Fibroblast of lung (primary cell): ENCODE data around the gene FAM162A. TPM values are rescaled to one million over a fixed set of nuclear protein-coding genes. Genes with fewer than 3 reads are reported as not detected.

Source experiments
- DNase-seq, 2 donors: peaks; one replicate each; pipeline versions ENCODE4 v3.0.0 to v3.0.0-alpha.2; 2010; ENCODE audit warnings: low read depth in 2 of 2
- H2AFZ ChIP-seq: 2 replicates; pipeline ENCODE4 v1.5.1; 2012; ENCODE audit warnings: low read length, control low read depth, inconsistent platforms
- H3K27ac ChIP-seq: 2 replicates; pipeline ENCODE4 v1.5.1; 2011; ENCODE audit warnings: low read length, control low read depth; ENCODE audit not compliant: insufficient read depth
- H3K27me3 ChIP-seq: 2 replicates; pipeline ENCODE4 v1.5.1; 2011; ENCODE audit warnings: mild to moderate bottlenecking, low read length; ENCODE audit not compliant: control insufficient read depth, insufficient read depth
- H3K36me3 ChIP-seq: 2 replicates; pipeline ENCODE4 v1.5.1; 2011; ENCODE audit warnings: low read length; ENCODE audit not compliant: control insufficient read depth, insufficient read depth
- H3K4me1 ChIP-seq: 2 replicates; pipeline ENCODE4 v1.5.1; 2011; ENCODE audit warnings: low read length; ENCODE audit not compliant: control insufficient read depth, insufficient read depth; ENCODE audit errors: extremely low read depth
- H3K4me2 ChIP-seq: 2 replicates; pipeline ENCODE4 v1.5.1; 2011; ENCODE audit warnings: low read length, control low read depth; ENCODE audit not compliant: insufficient read depth; ENCODE audit errors: extremely low read depth
- H3K4me3 ChIP-seq, 4 experiments: fragments of 200-600 bp in 1 of 4; sonication (generic) in 1 of 4; replicated peaks in 1 of 4; 2 replicates each; pipeline ENCODE4 v1.5.1; 2011 to 2016; ENCODE audit warnings: low read length in 4 of 4, low read depth in 3 of 4, mild to moderate bottlenecking in 3 of 4, control low read depth in 2 of 4, inconsistent platforms in 1 of 4, mixed read lengths in 1 of 4; ENCODE audit not compliant: insufficient read depth in 1 of 4; ENCODE audit errors: control extremely low read depth in 1 of 4
- H3K79me2 ChIP-seq: 2 replicates; pipeline ENCODE4 v1.5.1; 2012; ENCODE audit warnings: mild to moderate bottlenecking, low read length, inconsistent platforms; ENCODE audit not compliant: control insufficient read depth, insufficient read depth
- H3K9ac ChIP-seq: 2 replicates; pipeline ENCODE4 v1.5.1; 2011; ENCODE audit warnings: mild to moderate bottlenecking, low read length, control low read depth; ENCODE audit not compliant: insufficient read depth
- H3K9me3 ChIP-seq: 2 replicates; pipeline ENCODE4 v1.5.1; 2012; ENCODE audit warnings: low read depth, low read length; ENCODE audit not compliant: control insufficient read depth, insufficient read depth
- H4K20me1 ChIP-seq: 2 replicates; pipeline ENCODE4 v1.5.1; 2011; ENCODE audit warnings: low read length; ENCODE audit not compliant: control insufficient read depth, insufficient read depth; ENCODE audit errors: extremely low read depth
- CTCF ChIP-seq, 2 donors: IDR thresholded peaks in 1 of 2; conservative IDR thresholded peaks in 1 of 2; 1 replicate in 1 of 2; 2 replicates in 1 of 2; pipeline ENCODE4 v1.5.1; 2011 to 2012; ENCODE audit warnings: low read length in 2 of 2, control low read depth in 1 of 2, inconsistent platforms in 1 of 2, low read depth in 1 of 2, mild to moderate bottlenecking in 1 of 2
- EZH2 ChIP-seq: IDR thresholded peaks from 2 replicates; pipeline ENCODE4 v1.5.1; 2012; ENCODE audit warnings: low read length, control low read depth, mild to moderate bottlenecking; ENCODE audit errors: missing control alignments
- polyA plus RNA-seq, 2 donors: library from polyadenylated mRNA; depleted of rRNA in 1 of 2; stranded (reverse) in 1 of 2; unstranded in 1 of 2; fragments of >200 nt; gene quantifications; 2 replicates each; pipeline ENCODE4 v1.2.1, GENCODE V29; 2011 to 2012; ENCODE audit warnings: missing spikeins in 1 of 2
- total RNA-seq: library from RNA; depleted of rRNA; stranded (reverse); fragments of >200 nt; gene quantifications from 2 replicates; pipeline ENCODE4 v1.2.1, GENCODE V29; 2014

The FAM162A gene
- total and polyA plus RNA-seq, 2 donors (not counting 1 experiment from before 2014, with no cell fraction given), result 16.7 to 47.6 TPM

GRCh38 chr3:122421101-122421500, 37.1 kb downstream of the FAM162A start:
- Histone ChIP-seq H2AFZ (no peak overlapping the region), H3K27me3 (no peaks in the 10 kb centered on the region), H3K36me3 (peaks cover 8% of the 10 kb centered on the region), H3K9me3 (no peaks in the 10 kb centered on the region), H3K79me2 (peaks cover 14% of the 10 kb centered on the region), H3K9ac (no peak overlapping the region), H3K4me3 (no peak overlapping the region), H3K4me1 (no peaks in the 10 kb centered on the region), H3K4me2 (no peak overlapping the region), H3K27ac (no peak overlapping the region), H4K20me1 (no peaks in the 10 kb centered on the region)
- TF ChIP-seq EZH2, result no peak
- TF ChIP-seq CTCF (conservative IDR thresholded peaks at IDR 0.05 in 1 of 2, IDR thresholded peaks at IDR 0.05 in 1 of 2; ENCODE audit: low read depth in 1 of 2, low read length in 2 of 2), result no peak
- DNase-seq, result no peak

GRCh38 chr3:122421836-122422235, 37.9 kb downstream of the FAM162A start:
- H4K20me1 ChIP-seq, result no peaks in the 10 kb centered on the region
- DNase-seq, result no peak
- no peaks in the 10 kb centered on the region for H3K4me1 ChIP-seq
- no peak overlapping the region for H3K9ac ChIP-seq
- H3K27me3 ChIP-seq, result no peaks in the 10 kb centered on the region
- no peaks in the 10 kb centered on the region for H3K9me3 ChIP-seq
- H3K27ac ChIP-seq, result no peak overlapping the region
- no peak overlapping the region for H3K4me2 ChIP-seq
- H3K4me3 ChIP-seq, result no peak overlapping the region
- H2AFZ ChIP-seq, result no peak overlapping the region
- peaks cover 9% of the 10 kb centered on the region for H3K36me3 ChIP-seq
- no peak for TF ChIP-seq CTCF (conservative IDR thresholded peaks at IDR 0.05 in 1 of 2, IDR thresholded peaks at IDR 0.05 in 1 of 2; ENCODE audit: low read depth in 1 of 2, low read length in 2 of 2)
- no peak for TF ChIP-seq EZH2
- peaks cover 10% of the 10 kb centered on the region for H3K79me2 ChIP-seq

- Histone ChIP-seq H3K27me3 (no peaks in the 10 kb centered on the region), H2AFZ (no peak overlapping the region), H3K4me2 (no peak overlapping the region), H3K27ac (no peak overlapping the region), H3K4me3 (no peak overlapping the region), H3K79me2 (no peaks in the 10 kb centered on the region), H4K20me1 (peaks cover 3% of the 10 kb centered on the region), H3K4me1 (no peaks in the 10 kb centered on the region), H3K9ac (no peak overlapping the region), H3K9me3 (no peaks in the 10 kb centered on the region), H3K36me3 (peaks cover 10% of the 10 kb centered on the region)
- DNase-seq, result peak in 1 of 2 donors; percentile 32
- TF ChIP-seq EZH2 (no peak), CTCF (conservative IDR thresholded peaks at IDR 0.05 in 1 of 2, IDR thresholded peaks at IDR 0.05 in 1 of 2; ENCODE audit: low read depth in 1 of 2, low read length in 2 of 2) (no peak)
These were observed 44.0 kb downstream of the FAM162A start for GRCh38 chr3:122427857-122428471.
